Stimulated activated CD8-positive, alpha-beta memory T cell treated with anti-CD3 and anti-CD28 coated beads, Interleukin-12 subunit alpha, Interleukin-12 subunit beta, amount 100 ng/mL, for 4 hours (primary cell): ENCODE measurements around the gene ZNF627.
"Not testable (repeated sequence)": the region's sequence is repeated elsewhere in the genome, so short reads cannot be mapped to it uniquely, and the experiment has no call there.

Source experiments
- DNase-seq: peaks from one replicate; pipeline ENCODE4 v3.0.0-alpha.2; 2020; ENCODE audit warnings: low read depth

ZNF627 gene

GRCh38 chr19:11574689-11575088, 22.6 kb upstream of the ZNF627 start:
- no peak for DNase-seq

GRCh38 chr19:11576227-11576626, 21.1 kb upstream of the ZNF627 start:
- DNase-seq, result no peak

GRCh38 chr19:11577451-11578257, 19.6 kb upstream of the ZNF627 start, which contains the start of gene ACP5:
ACP5 (minus strand) TSS chr19:11577645; CDS start chr19:11577317, 328 bp downstream.
- no peak for DNase-seq

GRCh38 chr19:11578258-11579142, 18.8 kb upstream of the ZNF627 start:
- no peak for DNase-seq

- DNase-seq, result no peak
Observed at GRCh38 chr19:11580116-11580515, 17.2 kb upstream of the ZNF627 start.

GRCh38 chr19:11581740-11582139, 15.5 kb upstream of the ZNF627 start:
- DNase-seq, result no peak

- DNase-seq, result no peak
Observed at GRCh38 chr19:11586331-11586730, 11.0 kb upstream of the ZNF627 start.

- peak; percentile 51 for DNase-seq
Observed at GRCh38 chr19:11587302-11587974, 9.8 kb upstream of the ZNF627 start.

- no peak for DNase-seq
Observed at GRCh38 chr19:11587975-11588631, 9.2 kb upstream of the ZNF627 start.

GRCh38 chr19:11594084-11594483, 3.2 kb upstream of the ZNF627 start:
- DNase-seq, result no peak

GRCh38 chr19:11596156-11596555, 1.1 kb upstream of the ZNF627 start:
- no peak for DNase-seq

- no peak for DNase-seq
Observed at GRCh38 chr19:11598103-11598483, 810 bp downstream of the ZNF627 start.

- DNase-seq, result no peak
Observed at GRCh38 chr19:11598746-11599145, 1.5 kb downstream of the ZNF627 start.

GRCh38 chr19:11599704-11600103, 2.4 kb downstream of the ZNF627 start:
- not testable (repeated sequence) for DNase-seq

GRCh38 chr19:11606484-11606883, 9.2 kb downstream of the ZNF627 start:
- DNase-seq, result no peak

- no peak for DNase-seq
Observed at GRCh38 chr19:11611730-11612129, 14.4 kb downstream of the ZNF627 start.

- no peak for DNase-seq
Observed at GRCh38 chr19:11612816-11613511, 15.7 kb downstream of the ZNF627 start.

GRCh38 chr19:11617180-11618062, 20.1 kb downstream of the ZNF627 start:
- DNase-seq, result no peak

- DNase-seq, result no peak
Observed at GRCh38 chr19:11620553-11620952, 23.3 kb downstream of the ZNF627 start.

GRCh38 chr19:11622401-11622800, 25.1 kb downstream of the ZNF627 start:
- not testable (repeated sequence) for DNase-seq
